SH-SY5Y (cell line): ENCODE data around the gene ZSCAN10.

Source experiments
- GATA2 ChIP-seq: IDR thresholded peaks from 2 replicates; pipeline ENCODE4 v1.6.1; 2011; ENCODE audit warnings: mild to moderate bottlenecking, low read depth, low read length
- GATA3 ChIP-seq: IDR thresholded peaks from 2 replicates; pipeline ENCODE4 v1.6.1; 2011; ENCODE audit warnings: low read depth, mild to moderate bottlenecking, low read length, moderate library complexity

DNA sequence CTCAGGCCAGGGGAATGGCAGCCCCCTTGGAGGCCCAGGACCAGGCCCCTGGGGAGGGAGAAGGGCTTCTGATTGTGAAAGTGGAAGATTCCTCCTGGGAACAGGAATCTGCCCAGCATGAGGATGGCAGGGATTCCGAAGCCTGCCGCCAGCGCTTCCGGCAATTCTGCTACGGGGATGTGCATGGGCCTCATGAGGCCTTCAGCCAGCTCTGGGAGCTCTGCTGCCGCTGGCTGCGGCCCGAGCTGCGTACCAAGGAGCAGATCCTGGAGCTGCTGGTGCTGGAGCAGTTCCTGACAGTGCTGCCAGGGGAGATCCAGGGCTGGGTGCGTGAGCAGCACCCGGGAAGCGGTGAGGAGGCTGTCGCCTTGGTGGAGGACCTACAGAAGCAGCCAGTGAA, 38.2 kb upstream of the ZSCAN10 start:
- TF ChIP-seq GATA2 (no peak), GATA3 (no peak)
